Measurements from ENCODE around the gene PXMP4. TPM values are rescaled to one million over a fixed set of nuclear protein-coding genes. Genes with fewer than 3 reads are reported as not detected.
"Not testable (repeated sequence)": the region's sequence is repeated elsewhere in the genome, so short reads cannot be mapped to it uniquely, and the experiment has no call there.

Gene PXMP4
- total RNA-seq, 1 experiment from 2014 or later: 5.6 TPM

DNA sequence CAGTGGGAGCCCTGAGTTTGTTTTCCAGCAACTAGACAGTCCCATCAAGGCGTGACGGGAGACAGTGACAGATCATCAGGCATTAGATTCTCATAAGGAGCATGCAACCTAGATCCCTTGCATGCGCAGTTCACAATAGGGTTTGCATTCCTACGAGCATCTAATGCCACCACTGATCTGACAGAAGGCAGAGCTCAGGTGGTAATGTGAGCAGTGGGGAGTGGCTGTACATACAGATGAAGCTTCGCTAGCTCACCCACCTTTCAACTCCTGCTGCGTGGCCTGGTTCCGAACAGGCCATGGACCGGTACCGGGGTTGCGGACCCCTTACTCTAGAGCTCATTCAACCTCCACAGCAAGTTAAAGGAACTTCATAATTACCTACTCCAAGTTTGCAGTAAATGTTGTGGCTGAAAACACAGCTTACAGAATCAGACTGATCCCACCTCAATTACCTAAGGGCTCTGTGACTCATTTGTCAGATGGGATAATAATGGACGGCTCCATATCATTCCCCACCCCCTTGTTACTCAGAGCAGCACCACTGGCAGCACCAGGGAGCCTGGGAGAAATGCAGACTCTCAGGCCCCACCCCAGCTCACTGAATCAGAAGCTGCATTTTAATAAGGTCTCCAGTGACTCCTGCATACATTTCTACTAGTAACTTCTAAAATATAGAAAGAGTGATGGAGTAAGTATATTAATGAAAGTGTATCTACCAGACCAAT, 15.7 kb downstream of the PXMP4 start:
- DNase-seq (ENCODE audit: low read depth): peak; percentile 55

DNA sequence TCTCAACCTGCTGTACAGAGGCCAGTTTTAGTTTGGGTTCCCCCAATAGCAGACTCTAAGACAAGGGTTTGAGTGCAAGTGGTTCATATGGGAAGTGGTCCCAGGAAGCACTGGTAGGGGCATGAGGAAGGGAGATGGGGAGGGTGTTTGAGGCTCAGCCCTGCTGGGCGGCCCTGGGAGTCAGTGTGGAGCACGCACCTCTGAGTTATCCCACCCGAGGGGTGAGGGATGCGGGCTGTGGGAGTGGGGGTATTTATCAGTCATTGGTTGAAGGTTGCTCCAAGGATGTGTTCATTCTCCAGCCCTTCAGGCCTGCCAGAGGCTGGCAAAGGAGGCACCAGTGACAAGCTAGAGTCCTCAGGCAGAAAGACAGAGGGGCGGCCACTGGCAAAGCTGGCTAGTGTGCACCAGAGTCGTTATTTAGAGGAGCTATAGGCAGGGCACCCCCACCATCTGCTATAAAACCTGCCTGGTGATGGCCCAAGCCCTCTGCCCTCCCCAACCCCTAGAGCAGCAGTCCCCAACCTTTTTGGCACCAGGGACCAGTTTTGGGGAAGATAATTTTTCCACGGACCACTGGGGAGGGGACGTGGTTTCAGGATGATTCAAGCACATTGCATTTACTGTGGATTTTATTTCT, 16.5 kb downstream of the PXMP4 start:
- no peak for DNase-seq (ENCODE audit: low read depth)

DNA sequence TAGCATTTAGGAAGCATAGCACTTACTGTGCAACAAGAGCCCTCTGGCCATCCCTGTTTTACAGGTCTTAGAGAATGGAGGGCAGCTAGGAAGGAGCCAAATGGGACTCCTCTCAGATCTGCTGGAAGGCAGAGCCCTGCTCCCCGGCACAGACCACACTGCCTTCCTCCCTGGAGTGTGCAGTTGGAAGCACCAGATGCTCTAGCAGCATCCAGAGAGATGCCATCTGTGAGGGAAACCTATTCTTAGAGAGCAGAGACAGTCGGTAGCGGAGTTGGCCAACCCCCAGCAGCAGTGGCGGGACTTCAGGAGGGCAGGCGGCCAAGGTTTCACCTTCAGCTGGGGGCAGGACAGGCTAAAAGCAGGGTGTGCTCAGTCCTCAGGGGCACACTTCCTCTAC, 17.2 kb downstream of the PXMP4 start:
- no peak for DNase-seq (ENCODE audit: low read depth)

DNA sequence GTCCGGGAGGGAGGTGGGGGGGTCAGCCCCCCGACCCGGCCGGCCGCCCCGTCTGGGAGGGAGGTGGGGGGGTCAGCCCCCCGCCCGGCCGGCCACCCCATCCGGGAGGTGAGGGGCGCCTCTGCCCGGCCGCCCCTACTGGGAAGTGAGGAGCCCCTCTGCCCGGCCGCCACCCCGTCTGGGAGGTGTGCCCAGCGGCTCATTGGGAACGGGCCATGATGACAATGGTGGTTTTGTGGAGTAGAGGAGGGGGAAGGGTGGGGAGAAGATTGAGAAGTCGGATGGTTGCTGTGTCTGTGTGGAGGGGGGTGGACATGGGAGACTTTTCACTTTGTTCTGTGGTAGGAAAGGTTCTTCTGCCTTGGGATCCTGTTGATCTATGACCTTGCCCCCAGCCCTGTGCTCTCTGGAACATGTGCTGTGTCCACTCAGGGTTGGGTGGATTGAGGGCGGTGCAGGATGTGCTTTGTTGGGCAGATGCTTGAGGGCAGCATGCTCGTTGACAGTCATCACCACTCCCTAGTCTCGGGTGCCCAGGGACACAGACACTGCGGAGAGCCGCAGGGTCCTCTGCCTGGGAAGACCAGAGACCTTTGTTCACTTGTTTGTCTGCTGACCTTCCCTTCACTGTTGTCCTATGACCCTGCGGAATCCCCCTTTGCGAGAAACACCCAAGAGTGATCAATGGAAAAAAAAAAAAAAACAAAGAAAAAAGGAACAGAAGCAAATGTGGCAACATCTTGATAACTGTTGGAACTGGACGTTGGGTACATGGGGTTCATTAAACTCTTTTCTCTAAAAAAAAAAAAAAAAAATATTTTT, 18.3 kb downstream of the PXMP4 start:
- DNase-seq (ENCODE audit: low read depth): no peak

GRCh38 chr20:33700696-33701441, 19.2 kb downstream of the PXMP4 start:
- not testable (repeated sequence) for DNase-seq (ENCODE audit: low read depth)

- DNase-seq (ENCODE audit: low read depth): not testable (repeated sequence)
These were observed 21.1 kb downstream of the PXMP4 start for GRCh38 chr20:33698966-33699365.

- no peak for DNase-seq (ENCODE audit: low read depth)
These were observed 23.0 kb downstream of the PXMP4 start for GRCh38 chr20:33697129-33697528.

- DNase-seq (ENCODE audit: low read depth): no peak
These were observed 23.7 kb downstream of the PXMP4 start for GRCh38 chr20:33696448-33696847.

- no peak for DNase-seq (ENCODE audit: low read depth)
These were observed 25.5 kb downstream of the PXMP4 start for GRCh38 chr20:33694639-33695012.

DNA sequence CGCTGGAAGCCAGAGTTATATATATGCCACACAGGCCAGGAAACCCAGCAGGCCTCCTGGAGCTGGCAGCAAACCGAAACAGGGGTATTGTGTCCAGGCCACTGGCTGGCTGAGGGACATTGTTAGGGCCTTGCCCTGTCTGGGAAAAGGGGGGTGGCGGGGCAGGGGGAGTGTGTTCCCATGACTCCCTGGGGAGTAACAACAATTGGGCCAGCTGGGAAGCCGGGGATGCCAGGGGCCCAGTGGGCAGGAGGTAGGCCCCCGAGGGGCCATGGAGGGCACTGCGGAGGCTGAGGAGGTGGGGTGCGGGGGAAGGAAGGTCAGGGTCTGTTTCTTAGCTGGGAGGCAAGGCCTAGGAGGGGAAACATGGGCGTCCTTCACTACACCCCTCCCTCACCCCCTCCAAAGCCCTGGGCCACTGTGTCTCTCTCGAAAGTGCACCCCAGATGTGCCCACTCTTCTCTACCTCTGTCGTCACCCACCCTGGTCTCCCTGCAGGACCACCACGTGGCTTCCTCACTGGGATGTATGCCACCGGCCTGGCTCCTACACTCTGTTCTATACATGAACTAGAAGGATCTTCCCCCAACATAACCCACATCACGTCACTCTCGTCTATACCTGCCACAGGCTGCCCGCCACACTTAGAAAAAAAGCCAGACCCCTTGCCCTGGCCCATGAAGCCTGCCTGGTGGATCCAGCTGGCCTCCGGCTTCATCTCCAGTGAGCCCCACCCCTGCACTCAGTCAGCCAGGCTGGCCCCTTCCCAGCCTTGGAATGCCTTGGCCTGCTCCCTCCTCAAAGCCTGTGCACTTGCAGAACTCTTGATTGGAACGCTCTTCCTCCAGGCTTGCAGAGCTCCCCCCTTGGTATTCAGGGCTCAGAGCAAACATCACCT, 26.1 kb downstream of the PXMP4 start:
- DNase-seq (ENCODE audit: low read depth): no peak

DNA sequence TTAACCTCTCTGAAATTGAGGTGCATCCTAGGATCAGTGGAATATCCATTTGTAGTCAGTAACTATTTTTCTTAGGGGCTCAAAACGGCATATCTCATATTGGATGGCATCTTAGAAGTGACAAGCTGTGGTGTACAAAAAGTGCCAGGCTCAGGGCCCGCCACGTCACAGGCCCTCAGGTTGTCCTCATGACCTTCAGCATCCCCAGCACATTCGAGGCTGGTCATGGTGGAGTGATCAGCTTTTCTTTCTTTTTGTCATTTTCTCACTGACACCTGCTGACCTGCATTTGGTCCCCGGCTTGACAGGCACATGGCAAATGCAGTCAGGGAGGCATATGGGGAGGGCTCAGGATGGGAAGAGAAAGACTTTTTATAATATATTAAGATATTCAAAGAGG, 26.8 kb downstream of the PXMP4 start:
- DNase-seq (ENCODE audit: low read depth): no peak

- DNase-seq (ENCODE audit: low read depth): peak; percentile 84
These were observed 30.1 kb downstream of the PXMP4 start for GRCh38 chr20:33689973-33690372.

GRCh38 chr20:33689493-33689892, 30.6 kb downstream of the PXMP4 start:
- no peak for DNase-seq (ENCODE audit: low read depth)

DNA sequence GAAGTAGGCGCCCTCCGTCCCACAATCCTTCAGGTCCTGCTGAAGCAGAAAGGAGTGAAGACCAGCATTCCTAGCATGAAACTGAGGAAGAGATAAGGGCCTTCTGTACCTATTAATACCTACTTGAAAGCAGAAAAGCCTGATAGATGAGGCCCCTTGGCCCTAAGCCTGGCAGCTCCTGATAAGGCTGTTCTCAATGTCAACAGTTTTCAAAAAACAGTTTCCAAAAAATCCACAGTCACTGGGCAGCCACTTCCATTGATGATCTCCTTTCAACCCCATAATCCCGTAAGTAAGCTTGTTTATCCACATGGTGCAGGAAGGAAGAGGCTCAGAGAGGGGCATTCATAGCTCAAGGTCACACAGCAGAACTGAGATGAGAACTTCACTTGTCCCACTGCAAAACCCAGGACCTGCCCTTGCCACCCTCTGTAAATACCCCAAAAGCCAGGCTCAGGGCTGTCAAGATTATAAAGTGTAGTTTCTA, 31.1 kb downstream of the PXMP4 start:
- DNase-seq (ENCODE audit: low read depth): no peak

DNA sequence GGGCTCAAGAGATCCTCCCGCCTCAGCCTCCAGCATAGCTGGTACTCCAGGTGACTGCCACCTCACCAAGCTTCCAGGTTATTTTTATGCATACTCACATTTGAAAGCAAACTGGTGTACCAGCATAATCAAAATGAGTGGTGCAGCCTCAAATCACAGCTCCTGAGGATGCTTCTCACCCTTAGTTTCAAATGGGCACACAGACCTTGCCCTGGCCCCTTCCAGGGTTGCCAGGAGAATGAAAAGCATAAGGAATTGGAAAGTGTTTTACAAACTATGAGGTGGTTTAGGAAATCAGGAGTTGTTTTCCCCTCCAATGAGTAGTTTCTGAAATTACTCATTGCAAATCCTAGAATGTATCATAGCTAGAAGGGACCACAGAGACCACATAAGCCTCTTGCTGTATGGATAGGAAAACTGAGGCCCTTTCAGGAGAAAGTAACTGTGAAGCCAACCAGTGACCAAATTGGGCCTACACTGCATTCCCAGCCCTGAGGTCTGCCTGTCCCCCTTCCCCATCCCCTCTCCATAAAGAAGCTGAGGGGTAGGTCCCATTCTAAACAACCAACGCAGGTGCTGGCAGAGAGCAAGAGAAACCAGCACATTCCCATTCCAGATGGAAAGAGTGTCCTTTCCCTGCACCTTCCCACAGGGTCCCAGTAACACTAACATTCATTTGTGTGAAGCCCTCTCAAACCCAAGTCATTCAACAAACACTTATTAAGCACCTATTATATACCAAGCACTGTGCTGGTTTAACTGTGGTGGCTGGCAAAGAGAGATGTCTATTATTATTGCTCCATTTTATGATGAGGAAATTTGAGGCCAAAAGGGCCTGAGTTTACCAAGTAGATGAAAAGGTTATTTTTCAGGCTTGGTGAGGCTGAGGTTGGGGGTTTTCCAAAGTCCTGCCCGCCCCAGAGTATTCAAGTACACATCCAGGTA, 31.8 kb downstream of the PXMP4 start:
- DNase-seq (ENCODE audit: low read depth): peak; percentile 45

- peak; percentile 90 for DNase-seq (ENCODE audit: low read depth)
These were observed 32.7 kb downstream of the PXMP4 start for GRCh38 chr20:33687370-33687915.

- no peak for DNase-seq (ENCODE audit: low read depth)
These were observed 33.1 kb downstream of the PXMP4 start for GRCh38 chr20:33686984-33687366.

- DNase-seq (ENCODE audit: low read depth): peak; percentile 88
These were observed 33.8 kb downstream of the PXMP4 start, which contains the start of gene E2F1 for GRCh38 chr20:33686100-33686983. E2F1 (minus strand) TSS chr20:33686385; CDS start chr20:33686264, 121 bp downstream.

All from HT1080 (cell line).